Stomach smooth muscle (tissue), 2 donors: Measurements from ENCODE around the gene PGS1.

ENCODE experiments used
- H3K27ac ChIP-seq: one replicate; pipeline ENCODE4 v1.7.0; 2013; ENCODE audit warnings: mild to moderate bottlenecking, low read length, inconsistent platforms
- H3K27me3 ChIP-seq, 2 donors: one replicate each; pipeline ENCODE4 v1.7.0; 2013; ENCODE audit warnings: low read length in 2 of 2; ENCODE audit not compliant: insufficient read depth in 2 of 2, control insufficient read depth in 1 of 2
- H3K36me3 ChIP-seq, 2 donors: one replicate each; pipeline ENCODE4 v1.7.0; 2013; ENCODE audit warnings: low read length in 2 of 2; ENCODE audit not compliant: control insufficient read depth in 2 of 2, insufficient read depth in 2 of 2
- H3K4me1 ChIP-seq: one replicate; pipeline ENCODE4 v1.7.0; 2013; ENCODE audit warnings: low read length; ENCODE audit not compliant: control insufficient read depth, insufficient read depth
- H3K4me3 ChIP-seq, 2 donors: one replicate each; pipeline ENCODE4 v1.7.0; 2013; ENCODE audit warnings: low read length in 2 of 2
- H3K9ac ChIP-seq, 2 donors: one replicate each; pipeline ENCODE4 v1.7.0; 2013; ENCODE audit warnings: low read length in 2 of 2, mild to moderate bottlenecking in 1 of 2
- H3K9me3 ChIP-seq, 2 donors: one replicate each; pipeline ENCODE4 v1.7.0; 2013; ENCODE audit warnings: low read length in 2 of 2; ENCODE audit not compliant: control insufficient read depth in 2 of 2
- donor health status: healthy.
- donor health status: Pancreatic carcinoma.

Gene PGS1

GRCh38 chr17:78399028-78399692 lies 20.7 kb downstream of the PGS1 start:
- no peak overlapping the region for H3K4me3 ChIP-seq
- peaks cover 38 to 52% of the 10 kb centered on the region in 2 donors for H3K36me3 ChIP-seq
- H3K27ac ChIP-seq: no peak overlapping the region
- H3K9me3 ChIP-seq: no peaks in the 10 kb centered on the region
- H3K9ac ChIP-seq: no peak overlapping the region
- no peaks in the 10 kb centered on the region for H3K27me3 ChIP-seq
- peaks cover 17% of the 10 kb centered on the region for H3K4me1 ChIP-seq

DNA sequence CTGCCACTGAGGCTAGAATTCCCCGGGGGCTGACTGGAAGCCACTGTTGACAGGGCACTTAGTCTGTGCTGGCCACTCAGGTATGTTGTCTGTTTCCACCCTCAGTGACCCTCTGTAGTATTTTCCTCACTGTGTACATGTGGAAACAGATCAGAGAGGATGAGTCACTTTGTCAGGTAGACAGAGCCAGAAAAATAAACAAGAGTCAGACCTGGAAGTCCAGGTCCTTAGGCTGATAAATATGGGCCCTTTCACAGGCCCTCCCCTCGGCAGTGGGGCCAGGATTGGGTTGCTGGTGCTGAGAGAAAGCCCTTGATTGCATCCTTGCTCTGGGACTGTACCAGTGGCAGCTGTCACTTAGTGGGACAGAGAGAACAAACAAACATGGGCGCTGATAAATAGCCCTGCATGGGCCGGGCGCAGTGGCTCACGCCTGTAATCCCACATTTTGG lies 21.3 kb downstream of the PGS1 start:
- H3K9me3 ChIP-seq: no peaks in the 10 kb centered on the region
- H3K27ac ChIP-seq: no peak overlapping the region
- H3K4me3 ChIP-seq: no peak overlapping the region
- H3K9ac ChIP-seq: no peak overlapping the region
- peaks cover 17% of the 10 kb centered on the region for H3K4me1 ChIP-seq
- peaks cover 42 to 55% of the 10 kb centered on the region in 2 donors for H3K36me3 ChIP-seq
- no peaks in the 10 kb centered on the region for H3K27me3 ChIP-seq

DNA sequence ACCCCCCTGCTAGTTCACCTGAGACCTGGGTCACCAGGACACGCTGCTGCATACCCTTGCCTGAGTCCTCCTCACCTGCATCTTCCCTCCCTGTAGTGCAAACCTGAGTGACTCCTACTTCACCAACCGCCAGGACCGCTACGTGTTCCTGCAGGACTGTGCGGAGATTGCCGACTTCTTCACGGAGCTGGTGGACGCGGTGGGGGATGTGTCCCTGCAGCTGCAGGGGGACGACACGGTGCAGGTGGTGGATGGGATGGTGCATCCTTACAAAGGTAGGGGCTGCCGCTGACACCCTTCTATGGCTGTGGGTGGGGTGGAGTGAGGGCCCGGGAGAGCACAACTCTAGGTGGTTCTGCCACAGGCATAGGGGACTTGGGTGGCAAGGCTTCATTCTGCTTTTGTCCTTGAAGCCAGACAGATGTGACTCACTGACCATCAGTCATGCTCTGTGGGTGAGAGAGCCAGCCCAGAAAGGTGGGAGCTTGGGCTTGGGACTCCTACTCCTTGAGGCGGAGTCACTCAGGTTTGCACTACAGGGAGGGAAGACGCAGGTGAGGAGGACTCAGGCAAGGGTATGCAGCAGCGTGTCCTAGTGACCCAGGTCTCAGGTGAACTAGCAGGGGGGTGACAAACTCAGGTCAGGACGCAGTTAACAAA lies 22.3 kb downstream of the PGS1 start:
- Histone ChIP-seq H3K36me3 (peaks cover 48 to 59% of the 10 kb centered on the region in 2 donors), H3K4me1 (peaks cover 17% of the 10 kb centered on the region), H3K9me3 (no peaks in the 10 kb centered on the region), H3K9ac (no peak overlapping the region), H3K4me3 (no peak overlapping the region), H3K27me3 (no peaks in the 10 kb centered on the region), H3K27ac (no peak overlapping the region)

DNA sequence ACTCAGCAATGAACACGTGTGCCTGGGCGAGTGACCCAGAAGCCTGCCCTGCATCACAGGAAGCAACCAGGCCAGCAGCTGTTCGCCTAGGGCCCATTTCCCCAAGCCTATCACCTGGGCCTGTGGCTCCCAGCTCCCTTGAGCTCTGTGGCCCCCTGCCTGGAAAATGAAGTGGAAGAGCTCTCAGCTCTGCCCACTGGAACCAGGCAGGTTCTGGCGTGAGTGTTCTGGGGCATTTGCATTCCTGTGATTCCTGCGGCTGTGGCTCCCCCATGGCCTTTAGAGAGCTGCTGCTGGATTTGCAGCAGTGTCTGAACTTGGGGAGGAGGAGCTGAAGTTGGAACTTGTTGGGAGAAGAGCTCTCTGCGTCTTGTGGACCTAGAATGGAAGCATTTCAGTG lies 22.8 kb downstream of the PGS1 start:
- peaks cover 17% of the 10 kb centered on the region for H3K4me1 ChIP-seq
- H3K4me3 ChIP-seq: no peak overlapping the region
- H3K9me3 ChIP-seq: no peaks in the 10 kb centered on the region
- no peak overlapping the region for H3K27ac ChIP-seq
- H3K36me3 ChIP-seq: peaks cover 48 to 59% of the 10 kb centered on the region in 2 donors
- H3K9ac ChIP-seq: no peak overlapping the region
- H3K27me3 ChIP-seq: no peaks in the 10 kb centered on the region

DNA sequence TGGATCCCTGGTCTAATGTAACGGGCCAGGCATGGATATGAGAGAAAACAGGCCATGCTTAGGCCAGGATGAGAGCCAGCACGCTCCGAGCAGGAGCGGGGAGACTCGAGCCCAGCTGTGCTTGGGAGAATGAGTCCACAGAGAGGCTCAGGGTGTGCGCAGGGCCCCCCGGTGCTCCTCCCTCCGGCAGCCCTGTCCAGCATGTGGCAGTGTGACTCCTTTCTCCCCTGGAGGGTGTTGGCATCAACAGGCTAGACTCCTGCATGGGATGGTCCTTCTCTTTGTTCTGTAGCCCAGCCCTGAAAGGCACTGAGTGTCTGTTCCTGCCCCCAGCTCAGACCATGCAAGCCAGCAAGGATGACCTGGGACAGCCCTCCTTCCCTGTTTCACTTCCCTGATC lies 23.4 kb downstream of the PGS1 start:
- Histone ChIP-seq H3K9ac (no peak overlapping the region), H3K27me3 (no peaks in the 10 kb centered on the region), H3K4me3 (no peak overlapping the region), H3K9me3 (no peaks in the 10 kb centered on the region), H3K4me1 (peaks cover 15% of the 10 kb centered on the region), H3K36me3 (peaks cover 51 to 59% of the 10 kb centered on the region in 2 donors), H3K27ac (no peak overlapping the region)

DNA sequence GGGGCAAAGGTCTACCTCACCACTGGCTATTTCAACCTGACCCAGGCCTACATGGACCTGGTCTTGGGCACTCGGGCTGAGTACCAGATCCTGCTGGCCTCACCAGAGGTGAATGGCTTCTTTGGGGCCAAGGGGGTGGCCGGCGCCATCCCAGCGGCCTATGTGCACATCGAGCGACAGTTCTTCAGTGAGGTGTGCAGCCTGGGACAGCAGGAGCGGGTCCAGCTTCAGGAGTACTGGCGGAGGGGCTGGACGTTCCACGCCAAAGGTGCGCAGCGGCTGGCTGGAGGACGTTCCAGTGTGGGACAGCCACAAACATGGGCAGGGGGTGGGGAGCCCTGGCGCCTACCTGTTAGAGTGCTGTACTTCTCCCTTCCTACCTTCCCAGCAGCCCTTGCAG lies 25.4 kb downstream of the PGS1 start:
- Histone ChIP-seq H3K36me3 (peaks cover 49 to 53% of the 10 kb centered on the region in 2 donors), H3K27me3 (no peaks in the 10 kb centered on the region), H3K4me3 (no peak overlapping the region), H3K4me1 (peaks cover 10% of the 10 kb centered on the region), H3K27ac (no peak overlapping the region), H3K9me3 (no peaks in the 10 kb centered on the region), H3K9ac (no peak overlapping the region)

GRCh38 chr17:78406396-78406795 lies 27.9 kb downstream of the PGS1 start:
- Histone ChIP-seq H3K4me3 (no peak overlapping the region), H3K27ac (no peak overlapping the region), H3K36me3 (peaks cover 29% of the 10 kb centered on the region in 2 donors), H3K9ac (no peak overlapping the region), H3K4me1 (peaks cover 17% of the 10 kb centered on the region), H3K27me3 (no peaks in the 10 kb centered on the region), H3K9me3 (no peaks in the 10 kb centered on the region)

DNA sequence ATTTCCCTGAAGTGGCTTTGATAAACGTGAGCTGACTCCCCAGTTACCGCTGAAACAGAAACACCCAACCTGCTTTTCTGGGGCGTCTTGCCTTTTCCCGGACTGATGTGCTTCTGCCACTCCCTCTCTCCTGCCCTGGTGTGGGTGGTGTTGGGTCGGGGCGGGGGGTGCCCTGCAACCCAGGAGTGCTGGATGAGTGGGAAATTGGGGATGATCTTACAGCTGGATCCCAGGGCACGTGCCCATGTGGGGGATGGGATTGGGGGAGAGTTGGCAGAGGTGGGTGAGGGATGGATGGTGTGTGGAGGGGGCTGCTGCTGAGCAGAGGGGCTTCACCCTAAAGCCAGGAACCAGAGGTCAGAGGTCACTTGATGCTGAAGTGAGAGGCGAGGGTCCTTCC lies 28.5 kb downstream of the PGS1 start:
- no peak overlapping the region for H3K4me3 ChIP-seq
- H3K9ac ChIP-seq: no peak overlapping the region
- H3K27ac ChIP-seq: no peak overlapping the region
- no peaks in the 10 kb centered on the region for H3K27me3 ChIP-seq
- H3K36me3 ChIP-seq: peaks cover 25 to 29% of the 10 kb centered on the region in 2 donors
- H3K9me3 ChIP-seq: no peaks in the 10 kb centered on the region
- peaks cover 17% of the 10 kb centered on the region for H3K4me1 ChIP-seq

DNA sequence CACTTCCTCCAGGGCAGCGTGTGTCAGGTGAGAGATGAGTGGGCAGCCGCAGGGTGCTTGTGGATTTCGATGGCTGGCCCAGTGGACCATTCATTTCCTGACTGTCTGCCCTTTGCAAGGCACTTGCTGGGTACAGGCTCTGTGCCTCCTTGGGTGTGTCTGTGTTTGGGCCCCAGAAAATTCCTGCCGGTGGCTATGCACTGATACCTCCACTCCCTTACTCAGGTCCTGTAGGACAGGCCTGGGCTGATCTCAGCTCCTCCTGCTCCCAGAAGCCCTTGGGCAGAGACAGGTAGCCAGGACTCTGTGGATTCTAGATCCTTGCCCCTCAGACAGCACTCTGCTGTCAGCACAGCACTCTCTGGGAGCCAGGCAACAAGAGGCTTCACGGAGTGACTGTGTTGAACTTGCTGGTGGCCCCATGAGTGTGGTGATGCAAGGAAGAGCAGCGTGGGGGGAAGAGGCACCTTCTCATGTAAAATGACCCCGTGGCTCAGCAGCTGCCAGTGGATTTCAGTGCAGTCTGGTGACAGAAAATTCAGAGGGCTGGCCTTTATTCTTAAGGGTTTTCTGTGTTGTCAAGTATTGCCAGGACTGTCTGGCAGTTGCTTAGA lies 29.0 kb downstream of the PGS1 start:
- H3K27me3 ChIP-seq: no peaks in the 10 kb centered on the region
- H3K9me3 ChIP-seq: no peaks in the 10 kb centered on the region
- peaks cover 17% of the 10 kb centered on the region for H3K4me1 ChIP-seq
- H3K9ac ChIP-seq: no peak overlapping the region
- peaks cover 23 to 31% of the 10 kb centered on the region in 2 donors for H3K36me3 ChIP-seq
- H3K27ac ChIP-seq: no peak overlapping the region
- H3K4me3 ChIP-seq: no peak overlapping the region

GRCh38 chr17:78408476-78409050 lies 30.1 kb downstream of the PGS1 start:
- H3K27ac ChIP-seq: no peak overlapping the region
- no peak overlapping the region for H3K4me3 ChIP-seq
- peaks cover 17% of the 10 kb centered on the region for H3K4me1 ChIP-seq
- no peaks in the 10 kb centered on the region for H3K27me3 ChIP-seq
- peak overlapping the region in 1 of 2 donors; percentile 13 for H3K9ac ChIP-seq
- H3K36me3 ChIP-seq: peaks cover 14 to 23% of the 10 kb centered on the region in 2 donors
- H3K9me3 ChIP-seq: no peaks in the 10 kb centered on the region
